ENCODE measurements around the gene GARNL3. TPM values are rescaled to one million over a fixed set of nuclear protein-coding genes. Genes with fewer than 3 reads are reported as not detected.

Gene GARNL3
- total RNA-seq, 1 donor from 2014 or later = 10.4 TPM

DNA sequence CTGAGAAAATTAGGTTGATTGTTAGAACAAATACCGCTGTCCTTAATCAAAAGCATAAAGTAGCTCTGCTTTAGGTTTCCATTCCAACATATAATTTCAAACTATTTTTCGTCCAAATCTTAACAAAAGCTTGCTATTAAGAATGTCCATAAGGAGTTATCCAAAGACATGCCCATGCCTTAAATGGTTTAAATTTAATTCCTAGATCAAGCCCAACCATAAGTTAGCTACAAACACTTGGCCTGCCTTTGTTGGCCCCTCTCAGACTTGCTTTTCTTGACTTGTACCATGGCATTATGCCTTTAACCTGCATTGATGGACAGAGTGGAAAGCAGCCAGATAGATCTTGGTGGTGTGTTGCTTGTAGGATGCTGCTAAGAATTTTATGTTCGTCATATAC is 8.8 kb downstream of the GARNL3 start:
- no peak overlapping the region for H3K4me3 ChIP-seq (ENCODE audit: low read depth, low read length)
- TF ChIP-seq, protein P1, sequence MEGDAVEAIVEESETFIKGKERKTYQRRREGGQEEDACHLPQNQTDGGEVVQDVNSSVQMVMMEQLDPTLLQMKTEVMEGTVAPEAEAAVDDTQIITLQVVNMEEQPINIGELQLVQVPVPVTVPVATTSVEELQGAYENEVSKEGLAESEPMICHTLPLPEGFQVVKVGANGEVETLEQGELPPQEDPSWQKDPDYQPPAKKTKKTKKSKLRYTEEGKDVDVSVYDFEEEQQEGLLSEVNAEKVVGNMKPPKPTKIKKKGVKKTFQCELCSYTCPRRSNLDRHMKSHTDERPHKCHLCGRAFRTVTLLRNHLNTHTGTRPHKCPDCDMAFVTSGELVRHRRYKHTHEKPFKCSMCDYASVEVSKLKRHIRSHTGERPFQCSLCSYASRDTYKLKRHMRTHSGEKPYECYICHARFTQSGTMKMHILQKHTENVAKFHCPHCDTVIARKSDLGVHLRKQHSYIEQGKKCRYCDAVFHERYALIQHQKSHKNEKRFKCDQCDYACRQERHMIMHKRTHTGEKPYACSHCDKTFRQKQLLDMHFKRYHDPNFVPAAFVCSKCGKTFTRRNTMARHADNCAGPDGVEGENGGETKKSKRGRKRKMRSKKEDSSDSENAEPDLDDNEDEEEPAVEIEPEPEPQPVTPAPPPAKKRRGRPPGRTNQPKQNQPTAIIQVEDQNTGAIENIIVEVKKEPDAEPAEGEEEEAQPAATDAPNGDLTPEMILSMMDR (conservative IDR thresholded peaks at IDR 0.05; ENCODE audit: low read depth, low read length) = no peak
- no peak for DNase-seq (ENCODE audit: low read depth)

DNA sequence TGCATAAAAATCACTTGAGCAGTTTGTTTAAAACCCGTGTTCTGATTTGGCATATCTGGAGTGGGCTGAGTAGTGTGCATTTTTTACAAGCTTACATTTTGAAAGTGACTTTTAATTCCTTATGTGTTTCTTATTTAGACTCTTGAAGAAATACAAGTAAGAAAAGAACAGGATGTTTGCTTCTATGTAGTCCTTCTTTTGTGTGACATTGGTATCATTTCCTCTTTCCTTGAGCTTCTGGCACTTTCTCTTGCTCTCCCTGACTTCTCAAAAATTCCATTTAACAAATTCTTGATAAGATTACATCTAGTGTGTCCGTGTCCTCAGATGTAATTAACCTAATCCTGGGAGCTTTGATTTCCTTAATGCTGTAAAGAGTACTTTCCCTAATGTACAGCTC is 12.5 kb downstream of the GARNL3 start:
- TF ChIP-seq, protein P1 (conservative IDR thresholded peaks at IDR 0.05; ENCODE audit: low read depth, low read length) = no peak
- H3K4me3 ChIP-seq (ENCODE audit: low read depth, low read length) = no peak overlapping the region
- DNase-seq (ENCODE audit: low read depth) = no peak

DNA sequence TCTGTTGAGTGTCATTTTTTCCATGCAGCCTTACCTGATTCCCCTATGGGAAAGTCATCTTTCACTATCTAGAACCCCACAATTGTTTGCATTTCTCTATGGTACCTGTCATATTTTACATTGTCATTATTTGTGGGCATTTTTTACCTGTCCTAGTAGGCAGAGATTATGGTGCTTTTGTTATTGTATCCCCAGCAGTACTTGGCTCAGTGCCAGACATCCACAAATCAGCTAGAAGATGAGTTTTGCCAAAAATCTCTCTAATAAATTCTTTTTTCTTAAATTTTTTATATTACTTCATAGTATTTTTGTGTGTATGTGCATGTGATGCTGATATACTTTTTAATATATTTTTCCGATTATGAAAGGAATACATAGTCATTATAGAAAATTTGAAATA is 13.2 kb downstream of the GARNL3 start:
- DNase-seq (ENCODE audit: low read depth) = no peak
- TF ChIP-seq, protein P1 (conservative IDR thresholded peaks at IDR 0.05; ENCODE audit: low read depth, low read length) = no peak
- no peak overlapping the region for H3K4me3 ChIP-seq (ENCODE audit: low read depth, low read length)

DNA sequence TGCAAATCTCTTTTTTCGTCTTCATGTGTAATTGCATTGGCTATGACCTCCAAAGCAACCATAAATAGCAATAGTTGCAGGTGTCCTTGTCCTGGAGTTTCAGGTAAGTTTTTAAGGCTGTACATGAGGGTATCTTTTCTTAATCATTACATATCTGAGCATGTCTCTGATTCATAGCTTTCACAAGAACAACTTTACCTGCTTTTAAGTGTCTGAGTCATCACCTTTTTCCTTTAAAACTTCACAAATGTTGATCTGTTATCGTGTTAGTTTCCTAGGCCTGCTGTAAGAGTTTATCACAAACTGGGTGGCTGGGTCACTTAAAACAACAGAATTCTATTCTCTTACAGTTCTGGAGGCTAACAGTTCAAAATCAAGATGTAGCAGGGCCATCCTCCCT is 13.8 kb downstream of the GARNL3 start:
- TF ChIP-seq, protein P1 (conservative IDR thresholded peaks at IDR 0.05; ENCODE audit: low read depth, low read length) = no peak
- H3K4me3 ChIP-seq (ENCODE audit: low read depth, low read length) = no peak overlapping the region
- no peak for DNase-seq (ENCODE audit: low read depth)

DNA sequence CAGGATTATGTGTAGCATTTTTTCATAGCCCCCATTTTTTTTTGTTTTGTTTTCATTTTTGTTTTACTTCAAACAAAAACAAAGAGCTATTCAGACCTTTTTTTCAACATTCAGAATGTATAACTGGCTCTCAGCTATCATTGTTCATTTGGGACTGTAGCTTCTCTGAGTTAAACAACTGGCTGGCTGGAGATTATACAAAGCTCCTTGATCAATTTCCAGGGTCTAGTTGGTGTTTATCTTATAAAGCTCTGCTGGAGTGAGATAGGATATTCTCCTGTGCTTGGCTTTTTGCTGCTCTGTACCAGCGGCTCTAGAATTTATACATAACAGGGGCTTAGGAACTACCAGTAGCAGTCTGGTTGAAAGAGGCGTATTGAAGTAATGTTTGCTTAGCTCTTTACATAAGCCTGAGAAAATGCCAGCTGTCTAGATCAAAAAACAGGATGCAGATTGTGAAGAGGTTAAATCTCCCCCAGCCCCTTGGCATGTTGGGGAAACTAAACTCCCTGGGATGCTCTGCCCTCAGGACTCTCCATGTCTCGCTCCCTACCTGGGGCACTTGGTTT is 15.2 kb downstream of the GARNL3 start:
- no peak for DNase-seq (ENCODE audit: low read depth)
- H3K4me3 ChIP-seq (ENCODE audit: low read depth, low read length) = no peak overlapping the region
- TF ChIP-seq, protein P1 (conservative IDR thresholded peaks at IDR 0.05; ENCODE audit: low read depth, low read length) = no peak

DNA sequence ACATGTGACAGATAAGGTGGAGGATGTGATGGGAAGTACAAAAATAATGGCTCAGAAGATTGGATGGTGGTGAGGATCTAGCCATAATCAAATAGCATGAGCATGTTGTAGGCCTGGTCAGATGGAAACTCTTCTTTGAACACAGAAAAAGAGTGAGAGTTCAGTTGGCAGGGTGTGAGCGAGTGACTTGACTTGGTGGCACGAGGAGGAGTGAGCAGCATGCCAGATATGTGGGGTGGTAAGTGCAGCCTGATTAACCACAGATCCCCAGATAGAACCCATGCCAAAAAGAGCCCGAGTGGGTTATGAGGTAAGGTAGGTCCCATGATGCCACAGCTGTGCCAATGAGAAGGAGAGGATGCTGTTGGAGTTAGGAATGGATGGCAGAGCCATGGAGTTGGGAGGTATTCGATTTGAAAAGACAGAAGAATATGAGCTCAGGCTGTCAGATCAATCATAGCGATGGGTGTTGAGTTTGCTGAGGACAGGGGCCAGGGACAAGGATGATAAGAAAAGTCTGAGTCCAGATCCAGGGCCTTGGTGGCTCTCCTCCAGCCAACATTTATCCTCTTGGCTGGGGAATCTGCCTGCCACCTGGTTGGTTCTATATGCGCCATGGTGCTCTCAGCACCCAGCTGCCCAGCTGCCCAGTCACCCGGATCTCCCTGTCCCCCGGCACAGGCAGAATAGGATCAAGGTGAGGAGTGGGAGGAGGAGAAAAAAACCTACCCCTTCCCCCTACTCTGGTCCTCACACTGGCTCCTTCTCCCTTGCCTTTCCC is 16.5 kb downstream of the GARNL3 start:
- no peak for DNase-seq (ENCODE audit: low read depth)
- TF ChIP-seq, protein P1 (conservative IDR thresholded peaks at IDR 0.05; ENCODE audit: low read depth, low read length) = no peak
- no peak overlapping the region for H3K4me3 ChIP-seq (ENCODE audit: low read depth, low read length)

- TF ChIP-seq, protein P1 (conservative IDR thresholded peaks at IDR 0.05; ENCODE audit: low read depth, low read length) = no peak
- DNase-seq (ENCODE audit: low read depth) = no peak
- H3K4me3 ChIP-seq (ENCODE audit: low read depth, low read length) = no peak overlapping the region
These were observed 17.3 kb downstream of the GARNL3 start for GRCh38 chr9:127281891-127282290.
